Measurements from ENCODE around the gene SALL3. TPM values are rescaled to one million over a fixed set of nuclear protein-coding genes. Genes with fewer than 3 reads are reported as not detected.
"Not testable (repeated sequence)": the region's sequence is repeated elsewhere in the genome, so short reads cannot be mapped to it uniquely, and the experiment has no call there.

SALL3 gene
- total RNA-seq = not detected

- H3K4me3 Mint-ChIP-seq = no peak within 1 kb of the TSS
- H3K27me3 Mint-ChIP-seq = peaks cover 74% of the 10 kb centered on the region
- H3K27ac Mint-ChIP-seq = no peak within 1 kb of the TSS
- DNase-seq = no peak
- peaks cover 14% of the 10 kb centered on the region for H3K4me1 Mint-ChIP-seq
- H3K9me3 Mint-ChIP-seq = peaks cover 5% of the 10 kb centered on the region
- H3K36me3 Mint-ChIP-seq = peaks cover 3% of the 10 kb centered on the region
These were observed at the start of gene SALL3 for GRCh38 chr18:78979730-78980278. TSS of gene SALL3 (plus strand) at chr18:78979818. CDS start at chr18:78980275, 457 bp downstream.

DNA sequence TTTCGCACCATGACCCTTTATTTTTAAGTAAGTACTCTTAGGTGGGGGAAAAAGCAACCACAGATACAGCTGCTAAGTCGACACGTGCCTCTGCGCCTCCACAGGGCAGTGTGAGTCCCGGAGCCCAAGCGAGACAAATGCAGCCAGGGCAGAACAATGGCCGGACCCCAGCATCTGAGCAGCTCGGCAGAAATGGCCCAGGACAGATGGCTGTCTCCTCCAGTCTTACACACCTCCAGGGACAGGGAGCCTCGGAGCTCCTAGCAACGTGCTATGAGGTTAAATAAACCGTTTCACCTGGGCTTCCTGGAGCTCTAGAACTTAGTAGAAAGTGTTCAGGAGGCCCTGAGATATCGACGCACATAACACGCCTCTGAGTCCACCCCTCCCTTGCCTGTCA, 47.3 kb upstream of the SALL3 start:
- Mint-ChIP-seq H3K4me1 (peaks cover 1% of the 10 kb centered on the region), H3K27me3 (peaks cover 16% of the 10 kb centered on the region), H3K4me3 (no peak overlapping the region), H3K9me3 (no peaks in the 10 kb centered on the region), H3K36me3 (no peaks in the 10 kb centered on the region), H3K27ac (no peak overlapping the region)
- DNase-seq = no peak

GRCh38 chr18:78934003-78934402, 45.6 kb upstream of the SALL3 start:
- peaks cover 3% of the 10 kb centered on the region for H3K4me1 Mint-ChIP-seq
- H3K27ac Mint-ChIP-seq = no peak overlapping the region
- DNase-seq = no peak
- H3K27me3 Mint-ChIP-seq = peaks cover 21% of the 10 kb centered on the region
- H3K9me3 Mint-ChIP-seq = no peaks in the 10 kb centered on the region
- no peak overlapping the region for H3K4me3 Mint-ChIP-seq
- no peaks in the 10 kb centered on the region for H3K36me3 Mint-ChIP-seq

DNA sequence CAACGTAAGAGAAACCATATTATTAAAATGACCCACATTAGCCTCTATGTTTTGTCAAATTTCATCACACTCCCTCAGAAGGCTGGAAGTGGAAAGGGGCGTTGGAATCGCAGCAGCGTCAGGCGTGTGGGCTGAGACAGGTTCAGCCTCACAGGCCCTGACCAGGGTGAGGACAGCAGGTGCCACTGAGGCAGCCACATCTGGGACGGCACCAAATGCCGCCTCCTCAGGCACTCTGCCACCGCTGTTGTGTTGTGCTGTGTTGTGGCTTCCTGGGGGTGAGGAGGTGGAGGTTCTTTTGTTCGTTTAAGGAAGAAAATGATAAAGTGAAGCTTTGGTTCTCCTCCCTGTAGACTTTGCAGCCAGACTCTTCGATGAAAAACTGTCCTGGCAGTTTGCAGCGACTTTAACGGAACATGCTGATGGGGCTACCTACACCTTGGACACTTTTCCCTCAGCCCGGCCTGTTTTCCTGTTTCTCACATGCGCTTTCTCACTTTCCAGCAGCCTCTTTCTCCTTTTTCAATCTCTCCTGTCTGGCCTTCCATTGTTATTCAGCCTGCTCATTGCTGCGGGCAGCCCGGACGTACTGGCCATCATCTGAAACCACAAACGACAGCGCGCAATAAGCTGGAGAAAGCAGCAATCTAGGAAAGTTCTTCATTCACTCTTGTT, 44.9 kb upstream of the SALL3 start:
- Mint-ChIP-seq H3K27ac (no peak overlapping the region), H3K4me3 (no peak overlapping the region), H3K9me3 (no peaks in the 10 kb centered on the region), H3K4me1 (peaks cover 4% of the 10 kb centered on the region), H3K27me3 (peaks cover 21% of the 10 kb centered on the region), H3K36me3 (no peaks in the 10 kb centered on the region)
- DNase-seq = no peak

DNA sequence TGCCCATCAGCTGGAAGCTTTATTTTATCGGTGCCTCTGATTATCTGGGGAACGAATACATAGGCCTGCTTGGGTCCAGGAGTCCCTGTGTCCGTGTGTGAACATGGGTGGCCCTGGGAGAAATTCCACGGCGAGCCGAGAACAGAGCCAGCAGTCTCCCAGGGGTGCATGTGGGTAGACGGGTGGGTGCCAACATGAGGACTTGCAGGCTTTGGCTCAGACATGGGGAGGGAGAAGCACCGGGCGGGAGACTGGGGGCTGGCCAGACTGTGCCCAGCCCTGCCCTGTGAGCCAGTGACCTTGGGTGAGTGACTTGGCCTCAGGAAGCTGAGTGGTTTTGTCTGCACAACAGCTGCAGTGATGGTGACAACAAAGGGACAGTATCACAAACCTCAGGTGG, 44.2 kb upstream of the SALL3 start:
- H3K27me3 Mint-ChIP-seq = peaks cover 21% of the 10 kb centered on the region
- no peak for DNase-seq
- H3K4me3 Mint-ChIP-seq = no peak overlapping the region
- peaks cover 4% of the 10 kb centered on the region for H3K4me1 Mint-ChIP-seq
- H3K36me3 Mint-ChIP-seq = no peaks in the 10 kb centered on the region
- no peak overlapping the region for H3K27ac Mint-ChIP-seq
- H3K9me3 Mint-ChIP-seq = no peaks in the 10 kb centered on the region

GRCh38 chr18:78936251-78937005, 43.2 kb upstream of the SALL3 start:
- peaks cover 21% of the 10 kb centered on the region for H3K27me3 Mint-ChIP-seq
- H3K27ac Mint-ChIP-seq = no peak overlapping the region
- H3K36me3 Mint-ChIP-seq = no peaks in the 10 kb centered on the region
- H3K4me3 Mint-ChIP-seq = no peak overlapping the region
- no peak for DNase-seq
- peaks cover 4% of the 10 kb centered on the region for H3K4me1 Mint-ChIP-seq
- H3K9me3 Mint-ChIP-seq = no peaks in the 10 kb centered on the region

- peaks cover 4% of the 10 kb centered on the region for H3K4me1 Mint-ChIP-seq
- DNase-seq = no peak
- H3K36me3 Mint-ChIP-seq = no peaks in the 10 kb centered on the region
- H3K27ac Mint-ChIP-seq = no peak overlapping the region
- H3K9me3 Mint-ChIP-seq = no peaks in the 10 kb centered on the region
- H3K4me3 Mint-ChIP-seq = no peak overlapping the region
- peaks cover 21% of the 10 kb centered on the region for H3K27me3 Mint-ChIP-seq
These were observed 42.5 kb upstream of the SALL3 start for GRCh38 chr18:78937166-78937565.

DNA sequence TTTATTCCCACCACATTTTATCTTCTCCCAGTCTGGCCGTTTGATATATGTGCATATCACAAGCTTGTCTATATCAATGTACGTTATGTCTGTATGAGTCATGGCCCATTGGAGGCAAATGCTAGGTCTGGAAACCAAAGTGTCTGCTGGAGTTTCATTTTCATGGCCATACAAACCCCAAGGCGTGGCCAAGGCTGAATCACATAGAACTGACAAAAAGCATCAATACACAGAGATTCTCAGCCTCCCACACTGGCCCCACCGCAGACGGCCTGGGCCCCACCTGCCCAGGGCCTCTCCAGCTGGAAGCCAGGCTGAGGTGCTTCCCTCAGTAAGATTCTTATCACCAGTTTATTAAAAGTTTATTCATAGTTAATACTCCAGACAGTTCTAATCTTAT, 40.5 kb upstream of the SALL3 start:
- Mint-ChIP-seq H3K9me3 (no peaks in the 10 kb centered on the region), H3K27ac (no peak overlapping the region)

GRCh38 chr18:78939734-78940494, 39.7 kb upstream of the SALL3 start:
- Mint-ChIP-seq H3K27me3 (peaks cover 35% of the 10 kb centered on the region), H3K36me3 (no peaks in the 10 kb centered on the region), H3K9me3 (no peaks in the 10 kb centered on the region)

More for the DNA sequence above, 40.5 kb upstream of the SALL3 start:
- H3K36me3 Mint-ChIP-seq = no peaks in the 10 kb centered on the region
- H3K4me3 Mint-ChIP-seq = no peak overlapping the region
- peaks cover 4% of the 10 kb centered on the region for H3K4me1 Mint-ChIP-seq
- DNase-seq = peak; percentile 44
- peaks cover 34% of the 10 kb centered on the region for H3K27me3 Mint-ChIP-seq

DNA sequence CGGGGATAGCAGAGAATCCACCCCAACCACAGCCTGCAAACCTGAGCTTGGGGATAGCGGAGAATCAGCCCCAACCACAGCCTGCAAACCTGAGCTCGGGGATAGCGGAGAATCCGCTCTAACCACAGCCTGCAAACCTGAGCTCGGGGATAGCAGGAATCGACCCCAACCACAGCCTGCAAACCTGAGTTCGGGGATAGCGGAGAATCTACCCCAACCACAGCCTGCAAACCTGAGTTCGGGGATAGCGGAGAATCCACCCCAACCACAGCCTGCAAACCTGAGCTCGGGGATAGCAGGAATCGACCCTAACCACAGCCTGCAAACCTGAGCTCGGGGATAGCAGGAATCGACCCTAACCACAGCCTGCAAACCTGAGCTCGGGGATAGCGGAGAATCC, 37.4 kb upstream of the SALL3 start:
- DNase-seq, H3K9me3 Mint-ChIP-seq, H3K4me1 Mint-ChIP-seq, H3K4me3 Mint-ChIP-seq, H3K36me3 Mint-ChIP-seq, H3K27ac Mint-ChIP-seq: not testable (repeated sequence)
- peaks cover 29% of the 10 kb centered on the region for H3K27me3 Mint-ChIP-seq

More at GRCh38 chr18:78939734-78940494, 39.7 kb upstream of the SALL3 start:
- no peak overlapping the region for H3K27ac Mint-ChIP-seq
- no peak overlapping the region for H3K4me3 Mint-ChIP-seq
- DNase-seq = no peak
- peaks cover 3% of the 10 kb centered on the region for H3K4me1 Mint-ChIP-seq

GRCh38 chr18:78945628-78946027, 34.0 kb upstream of the SALL3 start:
- Mint-ChIP-seq H3K9me3 (no peaks in the 10 kb centered on the region), H3K27me3 (peaks cover 23% of the 10 kb centered on the region), H3K4me3 (no peak overlapping the region), H3K4me1 (no peaks in the 10 kb centered on the region), H3K27ac (no peak overlapping the region), H3K36me3 (no peaks in the 10 kb centered on the region)
- no peak for DNase-seq

- no peaks in the 10 kb centered on the region for H3K36me3 Mint-ChIP-seq
- H3K4me3 Mint-ChIP-seq = no peak overlapping the region
- H3K27ac Mint-ChIP-seq = no peak overlapping the region
- no peak for DNase-seq
- H3K27me3 Mint-ChIP-seq = peaks cover 23% of the 10 kb centered on the region
- no peaks in the 10 kb centered on the region for H3K4me1 Mint-ChIP-seq
- H3K9me3 Mint-ChIP-seq = peaks cover 4% of the 10 kb centered on the region
These were observed 32.3 kb upstream of the SALL3 start for GRCh38 chr18:78947291-78947690.

GRCh38 chr18:78948221-78948620, 31.4 kb upstream of the SALL3 start:
- Mint-ChIP-seq H3K36me3 (no peaks in the 10 kb centered on the region), H3K9me3 (peaks cover 4% of the 10 kb centered on the region)

DNA sequence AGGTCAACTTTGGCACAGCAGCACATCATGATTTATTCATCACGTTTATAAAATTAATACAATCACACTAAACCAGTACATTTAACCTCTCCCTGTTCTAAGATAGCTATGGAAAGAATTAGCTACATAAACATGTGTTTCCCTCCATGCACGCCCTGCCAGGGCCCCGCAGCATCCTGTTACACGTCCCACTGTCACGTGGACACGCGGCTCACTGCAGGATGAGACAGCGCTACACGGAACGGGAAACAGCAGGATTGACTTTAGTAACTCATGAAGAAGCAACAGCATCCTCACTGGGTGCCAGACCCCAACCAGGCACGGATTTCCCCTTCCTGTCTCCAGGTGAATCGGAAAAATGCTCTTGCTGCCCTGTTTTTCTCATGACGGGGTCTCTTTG, 30.9 kb upstream of the SALL3 start:
- peaks cover 4% of the 10 kb centered on the region for H3K9me3 Mint-ChIP-seq
- no peaks in the 10 kb centered on the region for H3K4me1 Mint-ChIP-seq
- no peaks in the 10 kb centered on the region for H3K36me3 Mint-ChIP-seq

More at GRCh38 chr18:78948221-78948620, 31.4 kb upstream of the SALL3 start:
- H3K4me3 Mint-ChIP-seq = no peak overlapping the region
- no peak for DNase-seq
- no peak overlapping the region for H3K27ac Mint-ChIP-seq
- H3K27me3 Mint-ChIP-seq = peaks cover 18% of the 10 kb centered on the region
- no peaks in the 10 kb centered on the region for H3K4me1 Mint-ChIP-seq

GRCh38 chr18:78949216-78949615, 30.4 kb upstream of the SALL3 start:
- Mint-ChIP-seq H3K27ac (no peak overlapping the region), H3K4me1 (no peaks in the 10 kb centered on the region), H3K27me3 (peaks cover 10% of the 10 kb centered on the region), H3K36me3 (no peaks in the 10 kb centered on the region), H3K4me3 (no peak overlapping the region), H3K9me3 (peaks cover 4% of the 10 kb centered on the region)
- DNase-seq = no peak

More for the DNA sequence above, 30.9 kb upstream of the SALL3 start:
- DNase-seq = no peak
- Mint-ChIP-seq H3K27ac (no peak overlapping the region), H3K27me3 (peaks cover 15% of the 10 kb centered on the region), H3K4me3 (no peak overlapping the region)
